Medulla oblongata (tissue), 1 donor: ENCODE data around the gene NLGN1.

Source experiments
- DNase-seq: peaks from one replicate; pipeline ENCODE4 v3.0.0-alpha.2; 2015; ENCODE audit errors: extremely low spot score

The NLGN1 gene

DNA sequence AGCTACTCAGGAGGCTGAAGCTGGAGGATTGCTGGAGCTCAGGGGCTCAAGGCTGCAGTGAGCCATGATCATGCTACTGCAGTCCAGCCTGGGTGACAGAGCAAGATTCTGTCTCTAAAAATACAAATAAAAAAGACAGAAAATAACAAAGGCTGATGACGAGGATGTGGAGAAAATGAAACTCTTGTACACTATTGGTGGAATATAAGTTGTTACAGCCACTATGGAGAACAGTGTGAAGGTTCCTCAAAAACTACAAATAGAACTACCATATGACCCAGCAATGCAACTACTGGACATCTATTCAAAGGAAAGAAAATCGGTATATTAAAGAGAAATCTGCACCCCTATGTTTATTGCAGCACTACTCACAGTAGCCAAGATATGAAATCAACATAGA lies 934.8 kb downstream of the NLGN1 start:
- DNase-seq, result peak; percentile 48

DNA sequence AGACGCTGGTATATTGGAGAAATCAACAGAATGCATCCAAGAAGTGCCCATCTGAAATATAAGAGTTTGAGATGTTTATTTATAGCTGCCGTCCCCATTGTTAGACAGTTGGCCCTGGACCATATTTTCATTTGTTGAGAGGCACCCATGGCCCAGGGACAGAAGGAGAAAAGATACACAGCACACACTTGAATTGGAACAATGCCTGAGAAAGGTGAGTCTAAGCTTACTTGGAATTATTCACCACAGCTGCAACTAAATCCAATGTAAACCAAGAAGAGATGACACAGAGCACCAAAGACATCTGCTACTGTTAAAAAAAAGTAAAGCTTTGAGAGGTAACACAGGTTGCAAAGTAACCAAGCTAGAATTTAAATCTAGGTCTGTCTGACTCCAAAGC lies 936.1 kb downstream of the NLGN1 start:
- no peak for DNase-seq

DNA sequence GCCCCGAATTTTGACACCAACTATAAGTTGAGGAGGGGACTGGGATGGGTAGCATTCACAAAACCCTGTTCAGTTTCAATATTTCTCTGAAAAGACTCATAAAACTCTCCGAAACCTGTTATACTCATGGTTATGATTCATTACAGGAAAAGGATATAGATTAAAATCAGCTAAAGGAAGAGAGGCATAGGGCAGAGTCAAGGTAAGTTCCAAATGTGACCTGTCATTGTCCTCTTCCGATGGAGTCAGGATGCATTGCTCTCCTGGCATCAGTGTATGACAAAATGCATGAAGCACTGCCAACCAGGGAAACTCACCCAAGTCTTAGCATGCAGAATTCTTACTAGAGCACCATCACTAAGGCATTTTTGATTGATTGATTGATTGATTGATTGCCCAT lies 936.6 kb downstream of the NLGN1 start:
- DNase-seq, result no peak

DNA sequence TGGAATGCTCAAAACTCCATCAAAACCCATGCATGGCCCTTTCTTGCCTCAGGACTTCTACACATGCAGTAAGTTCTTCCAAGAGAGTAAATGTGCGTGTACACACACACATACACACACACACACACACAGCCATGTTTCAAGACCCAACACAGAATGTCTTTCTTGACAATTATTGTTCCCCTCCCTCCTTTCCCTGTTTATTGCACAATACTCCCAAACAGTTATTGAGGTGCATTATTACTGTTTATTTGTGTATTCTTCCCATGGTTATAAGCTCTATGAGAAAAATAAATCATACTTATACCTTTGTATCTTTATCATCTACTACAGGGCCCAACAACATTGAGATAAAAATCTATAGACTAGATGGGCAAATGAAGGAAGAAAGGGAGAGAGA lies 937.8 kb downstream of the NLGN1 start:
- DNase-seq, result no peak

DNA sequence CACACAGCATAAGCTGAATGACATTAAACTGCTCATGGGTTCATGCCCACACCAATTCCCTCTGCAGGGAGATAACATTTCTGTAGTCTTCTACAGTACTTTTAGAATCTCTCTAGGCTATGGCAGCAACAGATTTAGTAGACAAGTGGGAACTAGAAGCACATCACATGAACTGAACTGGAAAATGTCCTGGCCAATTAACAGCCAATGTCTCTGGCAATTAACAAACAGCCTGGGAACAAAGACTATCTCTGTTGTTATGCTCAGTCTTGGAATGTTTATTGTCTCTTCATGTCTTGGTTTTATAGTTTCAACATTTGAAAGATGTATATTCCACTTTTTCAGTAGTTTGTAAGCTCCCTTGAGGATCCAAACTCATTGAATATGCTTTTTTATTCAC lies 938.4 kb downstream of the NLGN1 start:
- DNase-seq, result no peak
